Measurements from ENCODE around the gene TAF3.

Gene TAF3

GRCh38 chr10:7813481-7813880 is 4.8 kb upstream of the TAF3 start:
- no peak for DNase-seq

- DNase-seq: no peak
Measured at GRCh38 chr10:7817576-7817975, 729 bp upstream of the TAF3 start.

GRCh38 chr10:7817984-7818294 is 366 bp upstream of the TAF3 start:
- DNase-seq: no peak

- peak; percentile 3 for DNase-seq
Measured at GRCh38 chr10:7819121-7819460, 786 bp downstream of the TAF3 start.

GRCh38 chr10:7824251-7824650 is 5.9 kb downstream of the TAF3 start:
- DNase-seq: no peak

GRCh38 chr10:7826971-7827370 is 8.7 kb downstream of the TAF3 start:
- DNase-seq: no peak

- DNase-seq: no peak
Measured at GRCh38 chr10:7829289-7829834, 11.1 kb downstream of the TAF3 start.

- no peak for DNase-seq
Measured at GRCh38 chr10:7832060-7832459, 13.8 kb downstream of the TAF3 start.

GRCh38 chr10:7833210-7833609 is 14.9 kb downstream of the TAF3 start:
- DNase-seq: no peak

- no peak for DNase-seq
Measured at GRCh38 chr10:7834262-7834661, 16.0 kb downstream of the TAF3 start.

GRCh38 chr10:7836571-7836970 is 18.3 kb downstream of the TAF3 start:
- DNase-seq: no peak

GRCh38 chr10:7846591-7846990 is 28.3 kb downstream of the TAF3 start:
- no peak for DNase-seq

- no peak for DNase-seq
Measured at GRCh38 chr10:7853226-7853842, 35.0 kb downstream of the TAF3 start.

GRCh38 chr10:7853890-7854289 is 35.6 kb downstream of the TAF3 start:
- no peak for DNase-seq

GRCh38 chr10:7855205-7855604 is 36.9 kb downstream of the TAF3 start:
- DNase-seq: no peak

GRCh38 chr10:7856678-7857077 is 38.4 kb downstream of the TAF3 start:
- no peak for DNase-seq

- no peak for DNase-seq
Measured at GRCh38 chr10:7857262-7857661, 39.0 kb downstream of the TAF3 start.

GRCh38 chr10:7861509-7862120 is 43.3 kb downstream of the TAF3 start:
- no peak for DNase-seq

GRCh38 chr10:7862121-7862514 is 43.8 kb downstream of the TAF3 start:
- DNase-seq: no peak

- no peak for DNase-seq
Measured at GRCh38 chr10:7866176-7866575, 47.9 kb downstream of the TAF3 start.

GRCh38 chr10:7872041-7872442 is 53.7 kb downstream of the TAF3 start:
- DNase-seq: peak; percentile 22

GRCh38 chr10:7874864-7875263 is 56.6 kb downstream of the TAF3 start:
- no peak for DNase-seq

GRCh38 chr10:7876541-7877127 is 58.3 kb downstream of the TAF3 start:
- DNase-seq: no peak

GRCh38 chr10:7881119-7881518 is 62.8 kb downstream of the TAF3 start:
- DNase-seq: no peak

- DNase-seq: no peak
Measured at GRCh38 chr10:7886056-7886455, 67.8 kb downstream of the TAF3 start.

Data from central memory CD4-positive, alpha-beta T cell (primary cell).